ENCODE data around the gene SCCPDH. TPM values are rescaled to one million over a fixed set of nuclear protein-coding genes. Genes with fewer than 3 reads are reported as not detected.

SCCPDH gene
- total and polyA plus RNA-seq, 7 donors, result 16.6 to 44.9 (median 26.0) TPM

DNA sequence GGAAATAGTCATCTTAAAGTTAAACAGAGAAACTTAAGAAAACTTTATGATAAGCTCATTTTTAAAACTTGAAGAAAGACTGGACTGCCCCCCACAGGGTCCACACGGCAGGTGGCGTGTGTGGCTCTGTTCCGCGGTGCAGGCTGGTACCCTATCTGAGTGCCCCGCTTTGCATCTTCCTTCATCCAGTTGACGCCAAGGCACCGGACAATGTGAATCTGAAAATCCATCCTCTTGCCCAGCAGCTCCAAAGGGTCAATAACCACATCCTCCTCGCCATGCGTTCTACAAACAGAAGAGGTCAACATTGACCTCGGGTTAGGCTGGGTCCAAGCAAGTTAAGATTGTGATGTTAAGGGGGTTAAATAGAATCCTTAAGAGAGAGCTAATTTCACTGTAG is 54.5 kb downstream of the SCCPDH start:
- Histone ChIP-seq H3K36me3 (peaks cover 0 to 59% (median 14%) of the 10 kb centered on the region in 4 donors), H3K4me3 (no peak overlapping the region), H3K27me3 (no peaks in the 10 kb centered on the region), H3K27ac (no peak overlapping the region), H3K4me1 (no peaks in the 10 kb centered on the region), H3K9me3 (no peaks in the 10 kb centered on the region)
- TF ChIP-seq EP300 (IDR thresholded peaks at IDR 0.05) (no peak), POLR2AphosphoS5 (IDR thresholded peaks at IDR 0.05) (no peak), POLR2A (IDR thresholded peaks at IDR 0.05) (no peak)
- TF ChIP-seq, protein P1, sequence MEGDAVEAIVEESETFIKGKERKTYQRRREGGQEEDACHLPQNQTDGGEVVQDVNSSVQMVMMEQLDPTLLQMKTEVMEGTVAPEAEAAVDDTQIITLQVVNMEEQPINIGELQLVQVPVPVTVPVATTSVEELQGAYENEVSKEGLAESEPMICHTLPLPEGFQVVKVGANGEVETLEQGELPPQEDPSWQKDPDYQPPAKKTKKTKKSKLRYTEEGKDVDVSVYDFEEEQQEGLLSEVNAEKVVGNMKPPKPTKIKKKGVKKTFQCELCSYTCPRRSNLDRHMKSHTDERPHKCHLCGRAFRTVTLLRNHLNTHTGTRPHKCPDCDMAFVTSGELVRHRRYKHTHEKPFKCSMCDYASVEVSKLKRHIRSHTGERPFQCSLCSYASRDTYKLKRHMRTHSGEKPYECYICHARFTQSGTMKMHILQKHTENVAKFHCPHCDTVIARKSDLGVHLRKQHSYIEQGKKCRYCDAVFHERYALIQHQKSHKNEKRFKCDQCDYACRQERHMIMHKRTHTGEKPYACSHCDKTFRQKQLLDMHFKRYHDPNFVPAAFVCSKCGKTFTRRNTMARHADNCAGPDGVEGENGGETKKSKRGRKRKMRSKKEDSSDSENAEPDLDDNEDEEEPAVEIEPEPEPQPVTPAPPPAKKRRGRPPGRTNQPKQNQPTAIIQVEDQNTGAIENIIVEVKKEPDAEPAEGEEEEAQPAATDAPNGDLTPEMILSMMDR (IDR thresholded peaks at IDR 0.05), result no peak
- 91 to 93% methylated on average over 10 of the region's 10 CpGs for WGBS, 2 donors
- DNase-seq, result no peak
- intact Hi-C loops (cut with DNase I), result no loop called here

DNA sequence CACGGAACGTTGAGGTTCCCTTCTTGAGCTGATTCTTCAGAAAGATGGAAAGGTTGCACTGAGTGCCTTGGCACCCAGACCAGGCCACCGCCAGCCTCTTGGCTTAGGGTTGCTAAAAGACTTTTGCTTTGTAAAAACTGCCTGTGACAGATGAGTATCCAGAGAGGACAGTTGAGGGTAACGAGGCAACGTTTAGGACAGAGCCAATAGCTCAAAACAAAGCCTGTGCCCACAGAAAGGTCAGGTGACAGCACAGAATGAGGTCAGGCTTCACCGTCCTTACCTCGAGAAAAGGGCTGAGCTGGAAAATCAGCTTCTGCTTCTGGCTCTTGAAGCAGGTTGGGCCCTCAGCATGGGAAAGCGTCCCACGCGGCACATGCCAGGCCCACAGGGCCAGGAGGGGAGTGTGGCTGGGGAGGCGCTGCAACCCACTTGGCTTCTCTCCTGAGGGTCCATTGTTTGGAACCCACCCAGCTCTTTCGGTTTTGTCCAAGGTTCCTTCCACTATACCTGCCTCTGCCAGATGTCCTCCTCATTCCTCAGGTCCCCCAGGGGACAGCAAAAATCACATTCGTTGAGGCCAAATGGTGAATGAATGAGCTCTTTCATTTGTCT is 55.5 kb downstream of the SCCPDH start:
- Histone ChIP-seq H3K36me3 (peaks cover 0 to 59% (median 14%) of the 10 kb centered on the region in 4 donors), H3K27ac (no peak overlapping the region), H3K27me3 (no peaks in the 10 kb centered on the region), H3K4me1 (no peaks in the 10 kb centered on the region), H3K4me3 (no peak overlapping the region), H3K9me3 (no peaks in the 10 kb centered on the region)
- TF ChIP-seq POLR2A (IDR thresholded peaks at IDR 0.05), result no peak
- TF ChIP-seq, protein P1 (IDR thresholded peaks at IDR 0.05), result no peak
- TF ChIP-seq POLR2AphosphoS5 (IDR thresholded peaks at IDR 0.05), result no peak
- TF ChIP-seq EP300 (IDR thresholded peaks at IDR 0.05), result no peak
- intact Hi-C loops (cut with DNase I), result no loop called here
- WGBS, 2 donors, result 94 to 95% methylated on average over 13 of the region's 13 CpGs
- DNase-seq, result no peak

DNA sequence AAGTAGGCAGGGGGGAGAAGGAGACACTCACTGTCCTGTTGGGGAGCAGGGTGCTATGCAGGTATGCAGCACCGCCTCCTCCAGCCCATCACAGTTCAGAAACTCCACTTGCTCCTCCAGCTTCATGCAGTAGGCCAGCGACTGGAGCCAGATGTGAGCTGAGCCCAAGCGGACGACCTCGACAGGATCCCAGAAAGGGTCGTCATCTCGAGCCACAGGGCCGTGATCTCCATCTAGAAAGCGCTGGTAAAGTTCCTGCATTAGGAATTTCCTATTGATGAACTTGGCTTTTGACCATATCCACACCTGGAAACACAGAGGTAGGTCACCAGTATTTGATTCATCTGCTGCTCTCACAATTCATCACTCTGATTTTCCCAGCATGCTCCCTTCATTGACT is 56.1 kb downstream of the SCCPDH start:
- Histone ChIP-seq H3K9me3 (no peaks in the 10 kb centered on the region), H3K36me3 (peaks cover 0 to 55% (median 14%) of the 10 kb centered on the region in 4 donors), H3K27me3 (no peaks in the 10 kb centered on the region), H3K4me3 (no peak overlapping the region), H3K4me1 (no peaks in the 10 kb centered on the region), H3K27ac (no peak overlapping the region)
- intact Hi-C loops (cut with DNase I), result no loop called here
- no peak for DNase-seq
- TF ChIP-seq EP300 (IDR thresholded peaks at IDR 0.05) (no peak), POLR2A (IDR thresholded peaks at IDR 0.05) (no peak), POLR2AphosphoS5 (IDR thresholded peaks at IDR 0.05) (no peak)
- TF ChIP-seq, protein P1 (IDR thresholded peaks at IDR 0.05), result no peak
- 97 to 98% methylated on average over 9 of the region's 9 CpGs for WGBS, 2 donors

DNA sequence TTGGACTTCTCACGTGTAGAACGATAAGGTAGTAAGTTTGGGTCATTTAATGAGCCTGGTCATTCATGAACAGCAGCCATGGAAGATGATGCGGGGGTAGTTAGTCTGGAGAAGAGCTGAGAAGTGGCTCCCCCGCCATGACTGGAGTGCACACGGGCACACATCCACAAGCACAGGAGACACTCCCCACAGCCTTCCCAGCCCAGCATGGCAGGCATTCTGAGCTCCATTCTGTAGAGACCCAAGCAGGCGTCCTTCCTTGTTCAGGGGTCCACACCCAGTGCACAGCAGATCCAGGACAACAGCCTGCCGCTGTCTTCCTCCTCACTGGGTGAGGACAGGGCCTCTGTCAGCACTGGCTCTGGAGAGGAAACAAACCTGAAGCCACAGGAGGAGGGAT is 57.0 kb downstream of the SCCPDH start:
- Histone ChIP-seq H3K27ac (no peak overlapping the region), H3K4me1 (no peaks in the 10 kb centered on the region)
- WGBS, 2 donors, result 96% methylated on average over 7 of the region's 7 CpGs

More for the DNA sequence above, 57.0 kb downstream of the SCCPDH start:
- TF ChIP-seq EP300 (IDR thresholded peaks at IDR 0.05) (no peak), POLR2AphosphoS5 (IDR thresholded peaks at IDR 0.05) (no peak), POLR2A (IDR thresholded peaks at IDR 0.05) (no peak)
- TF ChIP-seq, protein P1 (IDR thresholded peaks at IDR 0.05), result no peak
- Histone ChIP-seq H3K36me3 (peaks cover 0 to 46% (median 8%) of the 10 kb centered on the region in 4 donors), H3K27me3 (no peaks in the 10 kb centered on the region), H3K9me3 (no peaks in the 10 kb centered on the region), H3K4me3 (no peak overlapping the region)
- intact Hi-C loops (cut with DNase I), result no loop called here
- no peak for DNase-seq

Data from sigmoid colon (tissue), 7 donors.